Fibroblast of skin of abdomen (primary cell): Measurements from ENCODE around the gene HACD2.
"Not testable (repeated sequence)": the region's sequence is repeated elsewhere in the genome, so short reads cannot be mapped to it uniquely, and the experiment has no call there.

Source experiments
- DNase-seq: peaks from one replicate; pipeline ENCODE4 v3.0.0-alpha.2; 2013

HACD2 gene

DNA sequence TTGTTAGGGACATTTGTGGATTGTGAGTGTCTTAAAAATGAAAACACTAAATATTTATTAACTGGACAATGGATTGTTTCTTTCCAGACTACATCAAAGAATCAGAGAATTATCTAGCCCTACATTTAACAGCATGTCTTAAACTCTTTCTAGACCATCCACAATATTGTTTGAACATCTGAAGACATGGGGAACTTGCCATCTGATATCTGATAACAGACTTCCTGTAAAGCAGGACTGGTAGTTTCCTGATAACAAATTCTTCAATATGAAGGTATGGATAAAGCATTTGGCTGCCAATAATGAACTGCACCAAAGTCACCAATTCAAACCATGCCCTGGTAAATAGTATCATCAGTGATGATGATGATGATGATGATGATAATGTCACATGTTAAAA is 26.2 kb upstream of the HACD2 start:
- no peak for DNase-seq

DNA sequence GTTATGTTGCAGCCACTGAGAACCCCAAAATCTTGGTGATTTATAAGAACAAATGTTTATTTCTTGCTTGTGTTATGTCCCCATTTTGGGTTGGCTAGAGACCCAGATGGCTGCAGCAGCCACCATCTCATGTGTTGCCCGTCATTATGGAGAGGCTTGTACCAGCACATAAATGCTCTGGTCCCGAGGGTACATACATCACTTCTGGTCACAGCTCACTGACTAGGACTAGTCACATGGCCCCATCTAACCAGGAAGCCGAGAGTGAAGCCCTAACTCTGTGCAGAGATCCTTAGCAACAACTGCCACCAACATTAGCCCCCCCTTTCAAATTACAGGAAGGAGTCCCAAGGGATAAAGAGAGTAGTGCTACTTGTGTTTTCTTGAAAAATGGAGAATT is 25.5 kb upstream of the HACD2 start:
- DNase-seq: no peak

DNA sequence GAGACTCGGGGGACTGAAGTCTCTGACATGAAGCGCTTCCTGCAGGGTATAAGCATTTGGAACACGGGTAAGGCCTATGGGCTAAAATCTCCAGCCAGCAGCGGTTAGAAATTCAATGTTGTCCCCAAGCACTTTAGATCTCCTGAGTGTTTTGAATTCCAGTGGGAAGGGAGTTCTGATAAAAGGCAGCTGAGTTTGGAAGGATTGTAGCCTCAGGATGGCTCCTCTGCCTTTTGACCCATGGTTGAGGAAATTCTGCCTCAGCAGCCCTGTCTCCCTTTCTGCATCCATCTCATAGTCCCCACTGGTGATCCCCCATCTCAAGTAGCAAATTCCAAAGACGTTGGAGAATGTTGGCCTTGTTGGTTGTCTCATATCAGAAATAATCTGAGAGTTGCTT is 24.2 kb upstream of the HACD2 start:
- no peak for DNase-seq

DNA sequence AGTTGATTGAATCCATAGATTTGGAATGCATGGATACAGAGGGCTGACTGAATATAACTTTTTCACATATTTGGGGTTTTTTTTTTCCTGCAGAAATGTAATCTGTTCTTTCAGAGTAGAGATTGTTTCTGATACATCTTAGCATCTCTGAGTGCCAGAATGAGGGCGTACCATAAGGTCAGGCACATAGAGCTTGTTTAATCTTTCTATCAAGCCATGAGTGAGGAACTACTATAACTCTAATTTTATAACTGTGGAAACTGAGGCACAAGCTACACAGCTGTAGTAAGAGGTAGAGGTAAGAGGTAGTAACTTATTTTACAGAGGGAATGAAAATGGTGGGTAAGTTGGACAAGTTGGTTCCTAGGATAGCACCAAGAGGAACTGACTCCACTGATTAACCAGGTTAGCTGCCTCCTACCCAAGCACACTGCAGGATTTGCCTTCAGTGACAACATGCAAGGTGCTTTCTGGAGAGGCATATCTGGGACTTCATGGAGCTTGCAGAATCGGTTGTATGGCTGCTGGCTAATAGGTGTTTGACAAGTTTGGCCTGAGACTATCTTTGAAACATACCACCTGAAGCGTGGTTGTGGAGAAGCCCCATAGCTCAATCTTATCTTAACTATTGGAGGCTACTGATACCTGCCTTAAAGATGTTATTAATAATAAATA is 23.5 kb upstream of the HACD2 start:
- DNase-seq: no peak

DNA sequence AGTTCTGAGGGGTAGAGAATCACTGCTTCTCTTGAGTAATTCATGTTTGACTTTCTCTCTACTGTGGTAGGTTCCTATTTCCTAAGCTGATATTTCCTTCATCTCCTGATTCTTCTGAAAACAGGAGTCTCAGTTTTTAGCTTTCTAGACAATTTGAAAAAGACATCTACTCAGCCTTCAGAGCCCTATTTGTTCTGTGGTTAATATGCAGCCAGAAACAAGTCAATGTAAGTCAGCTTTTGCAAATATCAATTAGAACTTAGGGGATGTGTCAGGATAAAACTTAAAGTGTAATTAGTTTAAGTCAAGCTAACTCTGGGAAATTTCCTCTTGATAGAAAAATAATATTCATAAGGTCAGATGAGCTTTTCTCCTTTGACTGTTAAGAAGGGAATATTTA is 21.7 kb upstream of the HACD2 start:
- no peak for DNase-seq

DNA sequence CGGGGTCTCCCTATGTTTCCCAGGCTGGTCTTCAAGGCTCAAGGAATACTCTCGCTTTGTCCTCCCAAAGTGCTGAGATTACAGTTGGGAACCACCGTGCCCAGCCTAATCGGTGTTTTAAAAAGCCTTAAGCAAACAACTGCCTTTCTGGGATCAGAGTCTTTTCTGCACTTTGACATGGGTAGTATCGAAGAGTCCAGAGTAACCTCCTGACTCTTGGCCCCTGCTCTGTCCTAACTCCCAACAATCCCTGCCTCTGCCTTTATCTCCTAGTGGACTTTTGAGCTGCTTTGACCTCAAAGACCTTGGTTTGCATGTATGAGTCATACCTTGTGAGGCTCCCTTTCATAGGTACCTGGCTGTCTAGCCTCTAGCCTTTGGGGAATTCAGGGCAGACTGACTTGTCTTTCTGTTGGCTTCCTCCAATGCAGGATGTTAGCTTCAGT is 21.0 kb upstream of the HACD2 start:
- DNase-seq: peak; percentile 23

DNA sequence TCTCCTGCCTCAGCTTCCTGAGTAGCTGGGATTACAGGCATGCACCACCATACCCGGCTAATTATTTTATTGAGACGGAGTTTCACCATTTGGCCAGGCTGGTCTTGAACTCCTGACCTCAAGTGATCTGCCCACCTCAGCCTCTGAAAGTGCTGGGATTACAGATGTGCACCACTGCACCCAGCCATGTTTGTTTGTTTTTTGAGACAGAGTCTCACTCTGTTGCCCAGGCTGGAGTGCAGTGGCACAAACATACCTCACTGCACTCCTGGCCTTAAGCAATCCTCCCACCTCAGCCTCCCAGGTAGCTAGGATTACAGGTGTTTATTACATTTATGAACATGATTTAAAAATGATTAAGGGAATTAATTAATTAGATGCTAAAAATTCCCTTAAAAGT is 18.3 kb upstream of the HACD2 start:
- DNase-seq: not testable (repeated sequence)

DNA sequence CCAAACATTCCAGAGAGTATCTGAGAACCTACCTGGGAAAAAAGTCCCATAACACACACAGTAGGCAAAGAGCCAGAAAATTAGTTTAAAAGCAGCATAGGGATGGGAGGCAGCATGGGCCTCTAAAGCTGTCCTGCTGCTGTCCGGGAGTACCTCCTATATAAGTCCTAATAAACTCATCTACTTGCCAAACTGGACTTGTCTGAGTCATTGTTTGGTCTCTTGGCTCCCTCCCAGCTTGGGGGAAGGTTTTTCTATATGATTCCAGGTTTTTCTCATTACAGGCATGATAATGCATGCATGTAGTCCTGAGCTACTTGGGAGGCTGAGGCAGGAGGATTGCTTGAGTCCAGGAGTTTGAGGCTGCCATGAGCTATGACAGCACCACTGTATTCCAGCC is 17.5 kb upstream of the HACD2 start:
- peak; percentile 95 for DNase-seq

DNA sequence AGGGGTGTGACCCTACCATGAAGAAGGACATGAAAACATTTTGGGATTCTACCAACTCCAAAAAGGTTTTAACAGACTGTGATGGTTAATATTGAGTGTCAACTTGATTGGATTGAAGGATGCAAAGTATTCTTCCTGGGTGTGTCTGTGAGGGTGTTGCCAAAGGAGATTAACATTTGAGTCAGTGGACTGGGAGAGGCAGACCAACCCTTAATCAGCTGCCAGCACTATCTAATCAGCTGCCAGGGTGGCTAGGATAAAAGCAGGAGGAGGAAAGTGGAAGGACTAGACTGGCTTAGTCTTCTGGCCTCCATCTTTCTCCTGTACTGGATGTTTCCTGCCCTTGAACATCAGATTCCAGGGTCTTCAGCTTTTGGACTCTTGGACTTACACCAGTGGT is 16.0 kb upstream of the HACD2 start:
- DNase-seq: not testable (repeated sequence)

DNA sequence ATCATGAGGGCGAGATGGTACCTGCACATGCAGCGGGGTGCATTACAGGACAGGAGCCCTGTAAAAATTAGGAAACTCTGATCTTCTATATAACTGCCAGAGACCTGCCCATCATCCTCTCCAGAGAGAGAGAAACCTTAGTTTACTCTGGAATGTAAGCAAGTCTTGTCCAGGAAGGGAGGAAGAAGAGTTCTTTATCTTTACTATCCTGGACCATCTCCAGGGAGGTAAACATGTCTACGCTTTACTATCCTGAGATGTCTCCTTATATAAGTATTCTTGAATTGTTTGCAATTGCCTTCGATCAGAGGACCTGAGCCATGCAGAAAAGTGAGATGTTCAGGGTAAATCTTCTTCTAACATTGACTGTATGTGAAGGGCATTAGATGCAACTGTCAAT is 12.7 kb upstream of the HACD2 start:
- no peak for DNase-seq

DNA sequence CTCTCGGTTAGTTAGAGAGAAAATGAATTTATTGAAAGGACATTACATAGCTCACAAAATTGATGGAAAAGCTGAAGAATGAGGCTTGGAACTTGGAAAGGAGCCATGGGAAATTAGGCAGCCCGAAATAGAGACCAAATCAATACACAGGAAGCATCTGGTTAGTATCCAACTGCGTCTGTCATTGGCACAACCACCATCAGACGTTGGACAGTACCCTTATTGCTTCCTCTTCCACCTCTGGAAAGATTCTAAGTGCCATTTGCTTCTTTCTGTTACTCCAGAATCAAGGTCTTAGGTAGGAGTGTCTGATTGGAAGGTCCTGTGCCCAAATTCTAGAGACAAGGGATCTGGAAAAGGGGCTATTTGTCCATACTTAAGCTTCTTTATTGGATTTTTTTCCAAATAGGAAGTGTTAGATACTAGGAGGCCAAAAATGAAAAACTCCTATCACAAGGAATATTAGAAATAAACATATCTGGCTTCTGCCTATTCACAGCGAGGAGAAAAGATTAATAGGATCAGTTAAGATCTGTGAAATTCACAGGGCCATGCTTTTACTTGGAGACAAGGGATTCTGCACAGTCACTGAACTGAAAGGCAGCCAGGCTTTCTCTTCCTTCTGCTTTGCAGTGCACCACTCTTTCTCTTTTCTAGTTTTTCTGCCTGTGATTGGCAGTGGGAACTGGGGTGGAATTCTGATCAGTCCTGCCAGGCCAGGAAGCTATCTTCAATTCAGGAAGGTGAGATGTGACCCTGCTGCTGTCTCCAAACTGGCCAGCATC is 10.7 kb upstream of the HACD2 start:
- no peak for DNase-seq

DNA sequence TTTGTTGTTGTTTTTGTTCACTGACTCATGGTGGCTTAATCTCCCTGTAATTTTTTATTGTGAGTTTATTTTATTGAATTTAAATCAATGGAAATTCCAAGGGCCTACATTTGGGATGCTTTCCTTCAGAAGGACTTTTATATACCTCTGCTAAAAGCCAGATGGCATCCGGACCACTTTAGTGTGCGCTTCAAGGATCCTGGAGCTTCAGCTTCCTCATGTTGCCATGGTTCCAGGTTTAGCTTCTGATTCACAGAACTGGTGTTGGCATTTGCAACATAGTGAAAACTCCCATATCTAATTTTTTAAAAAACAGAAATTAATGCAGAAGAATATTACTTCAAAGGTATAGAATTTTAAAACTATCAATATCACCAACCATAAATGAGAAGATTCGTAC is 8.5 kb upstream of the HACD2 start:
- DNase-seq: no peak

DNA sequence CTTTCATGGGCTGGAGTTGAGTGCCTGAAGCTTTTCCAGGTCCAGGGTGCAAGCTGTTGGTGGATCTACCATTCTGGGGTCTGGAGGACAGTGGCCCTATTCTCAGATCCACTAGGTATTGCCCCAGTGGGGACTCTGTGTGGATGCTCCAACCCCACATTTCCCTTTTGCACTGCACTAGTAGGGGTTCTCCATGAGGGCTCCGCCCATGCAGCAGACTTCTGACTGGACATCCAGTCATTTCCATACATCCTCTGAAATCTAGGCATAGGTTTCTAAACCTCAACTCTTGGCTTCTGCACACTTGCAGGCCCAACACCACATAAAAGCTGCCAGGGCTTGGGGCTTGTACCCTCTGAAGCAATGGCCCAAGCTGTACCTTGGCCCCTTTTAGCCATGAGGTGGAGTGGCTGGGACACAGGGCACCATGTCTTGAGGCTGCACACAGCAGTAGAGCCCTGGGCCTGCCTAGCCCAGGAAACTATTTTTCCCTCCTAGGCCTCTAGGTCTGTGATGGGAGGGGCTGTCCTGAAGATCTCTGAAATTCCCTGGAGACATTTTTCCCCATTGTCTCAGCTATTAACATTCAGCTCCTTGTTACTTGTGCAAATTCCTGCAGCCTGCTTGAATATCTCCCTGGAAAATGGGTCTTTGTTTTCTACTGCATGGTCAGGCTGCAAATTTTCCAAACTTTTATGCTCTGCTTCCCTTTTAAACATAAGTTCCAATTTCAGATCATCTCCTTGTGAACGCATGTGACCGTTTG is 6.0 kb upstream of the HACD2 start:
- DNase-seq: no peak

DNA sequence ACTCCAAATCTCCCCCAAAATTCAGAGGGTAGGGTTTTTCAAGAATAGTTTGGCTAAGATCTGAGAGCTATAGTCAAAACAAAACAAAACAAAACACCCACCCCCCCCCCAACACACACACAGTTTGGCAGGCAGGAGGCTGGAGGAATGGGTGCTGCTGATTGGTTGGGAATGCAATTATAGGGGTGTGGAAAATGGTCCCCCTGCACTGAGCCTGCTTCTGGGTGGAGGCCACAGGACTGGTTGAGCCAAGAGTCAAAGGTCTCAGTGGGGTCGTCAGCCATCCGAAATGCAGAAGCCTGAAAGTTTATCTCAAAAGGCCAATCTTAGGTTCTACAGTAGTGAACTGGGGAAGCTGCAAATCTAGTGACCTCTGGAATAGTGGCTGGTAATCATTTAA is 2.5 kb upstream of the HACD2 start:
- DNase-seq: no peak

DNA sequence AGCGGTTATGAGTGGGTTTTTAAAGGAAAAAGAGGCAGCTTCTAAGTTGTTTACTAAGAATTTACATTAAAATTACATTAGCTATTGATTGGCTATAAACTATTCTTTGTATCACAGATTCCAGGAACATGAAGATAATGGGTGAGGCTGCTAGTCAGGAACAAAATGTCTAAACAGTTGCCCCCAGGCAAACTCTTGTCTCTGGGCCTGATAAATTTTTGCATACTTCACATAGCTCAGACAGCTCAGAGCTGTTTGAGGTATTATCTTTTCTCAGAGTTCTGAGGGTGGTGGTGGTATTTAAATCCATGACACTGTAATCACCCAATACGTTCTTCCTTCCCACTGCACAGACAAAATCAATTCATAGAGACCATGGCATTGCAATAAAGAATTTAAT is 2.1 kb upstream of the HACD2 start:
- peak; percentile 52 for DNase-seq

DNA sequence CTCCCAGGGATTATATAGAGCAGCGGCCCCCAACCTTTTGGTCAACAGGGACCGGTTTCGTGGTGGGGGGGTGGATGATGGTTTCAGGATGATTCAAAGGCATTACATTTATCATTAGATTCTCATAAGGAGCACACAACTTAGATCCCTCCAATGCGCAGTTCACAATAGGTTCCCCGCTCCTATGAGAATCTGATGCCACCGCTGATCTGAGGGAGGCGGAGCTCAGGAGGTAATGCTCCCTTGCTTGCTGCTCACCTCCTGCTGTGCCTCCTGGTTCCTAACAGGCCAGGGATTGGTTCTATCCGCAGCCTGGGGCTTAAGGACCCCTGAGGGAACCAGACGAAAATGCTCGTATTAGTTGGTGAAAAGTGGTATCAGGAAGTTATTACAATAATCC is 1.3 kb upstream of the HACD2 start:
- peak; percentile 51 for DNase-seq

DNA sequence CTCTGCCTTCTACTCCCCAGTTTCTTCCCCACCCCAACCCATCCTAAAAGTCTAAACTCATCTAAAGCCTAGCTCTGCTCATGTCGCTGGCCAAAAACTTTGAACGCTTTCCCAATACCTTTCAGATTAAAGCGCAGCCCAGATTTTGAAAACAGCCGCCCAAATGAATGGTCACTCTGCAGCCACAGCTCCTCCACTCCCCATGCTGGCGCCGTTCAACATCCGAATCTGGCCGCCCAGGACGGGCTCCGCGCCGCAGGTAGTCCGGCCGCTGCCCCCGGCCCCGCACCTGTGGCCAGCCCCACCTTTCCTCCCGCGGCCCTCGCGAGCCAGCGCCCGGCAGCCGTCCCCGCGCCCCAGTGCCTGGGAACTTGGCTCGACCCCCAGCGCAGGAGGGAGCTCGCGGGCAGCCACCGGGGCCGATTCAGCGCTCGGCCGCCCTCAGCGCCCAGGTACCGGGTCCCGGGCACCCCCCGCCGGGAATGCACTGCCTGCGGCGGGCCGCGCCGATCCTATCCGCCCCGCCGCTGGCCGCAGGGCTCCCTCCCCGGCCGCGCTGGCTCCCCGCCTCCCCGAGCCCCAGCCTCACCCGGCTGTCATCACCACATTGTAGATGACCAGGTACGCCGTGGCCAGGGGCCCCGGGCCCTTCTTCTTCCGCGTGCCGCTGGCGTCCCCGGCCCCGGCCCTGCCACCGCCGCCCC is 417 bp downstream of the HACD2 start:
- no peak for DNase-seq

DNA sequence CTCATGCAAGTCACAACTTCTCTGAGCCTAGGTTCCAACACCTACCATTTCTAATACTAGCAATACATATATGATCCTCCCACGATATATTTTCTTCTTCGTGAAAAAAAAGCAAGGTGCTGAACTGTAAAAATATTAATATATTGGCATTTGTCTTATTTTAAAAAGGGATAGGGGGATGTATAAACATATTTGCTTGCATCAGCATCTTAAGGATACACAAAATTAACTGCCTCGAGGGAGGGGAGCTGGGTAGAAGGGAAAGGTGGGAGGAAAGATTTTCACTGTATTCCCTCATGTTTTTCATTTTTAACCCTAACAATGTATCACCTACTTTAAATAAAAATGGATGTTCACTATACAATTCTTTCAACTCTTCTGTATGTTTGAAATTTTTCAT is 1.3 kb downstream of the HACD2 start:
- no peak for DNase-seq

DNA sequence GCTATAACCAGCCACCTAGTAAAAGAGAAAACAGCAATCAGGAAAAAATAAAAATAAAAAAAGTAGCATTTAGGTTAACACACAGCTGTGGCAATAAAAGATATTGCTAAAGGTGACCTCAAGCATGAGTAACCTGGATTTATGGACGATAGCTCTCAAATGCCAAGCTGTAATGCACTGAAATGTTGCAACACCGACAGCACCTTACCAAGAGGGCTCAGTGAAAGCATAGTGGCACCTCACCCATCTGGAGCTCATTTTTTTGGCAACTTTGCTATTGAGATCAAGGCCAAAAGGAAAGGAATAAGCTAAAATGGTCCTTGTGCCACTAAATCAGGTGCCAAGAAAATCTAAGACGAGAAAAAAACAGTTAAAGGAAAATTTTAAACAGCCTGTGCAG is 2.5 kb downstream of the HACD2 start:
- no peak for DNase-seq

DNA sequence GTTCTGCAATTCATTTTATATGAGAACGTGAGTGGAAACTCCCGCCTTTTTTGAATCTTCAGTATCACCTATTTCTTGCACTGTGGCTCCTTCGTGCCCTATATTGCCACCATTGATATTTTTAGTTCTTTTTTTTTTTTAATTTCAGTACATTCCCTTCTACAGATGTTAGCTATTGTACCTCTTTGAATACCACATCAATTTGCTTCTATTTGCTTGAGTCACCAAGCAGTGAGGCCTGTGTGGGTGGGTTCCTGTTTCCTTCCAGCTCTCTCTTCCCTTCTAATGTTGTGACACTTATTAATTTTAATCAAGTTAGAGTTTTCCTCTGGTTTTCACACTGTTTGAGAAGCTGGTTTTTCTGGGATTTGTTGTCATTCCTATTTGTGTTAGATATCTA is 8.7 kb downstream of the HACD2 start:
- peak; percentile 22 for DNase-seq

DNA sequence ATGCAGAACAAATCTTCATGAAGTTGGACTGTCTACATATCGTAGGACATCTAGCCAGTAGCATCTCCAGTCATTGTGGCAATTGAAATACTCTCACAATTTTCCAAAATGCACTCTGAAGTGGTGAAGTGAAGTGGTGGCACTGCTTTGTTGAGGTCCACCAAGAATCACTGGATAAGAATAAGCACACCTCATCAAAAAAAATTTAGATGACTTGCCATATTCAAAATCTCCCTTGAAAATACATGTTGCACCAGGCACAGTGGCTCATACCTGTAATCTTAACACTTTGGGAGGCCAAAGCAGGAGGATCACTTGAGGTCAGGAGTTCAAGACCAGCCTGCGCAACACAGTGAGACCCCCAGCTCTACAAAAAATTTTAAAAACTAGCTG is 12.9 kb downstream of the HACD2 start:
- no peak for DNase-seq

DNA sequence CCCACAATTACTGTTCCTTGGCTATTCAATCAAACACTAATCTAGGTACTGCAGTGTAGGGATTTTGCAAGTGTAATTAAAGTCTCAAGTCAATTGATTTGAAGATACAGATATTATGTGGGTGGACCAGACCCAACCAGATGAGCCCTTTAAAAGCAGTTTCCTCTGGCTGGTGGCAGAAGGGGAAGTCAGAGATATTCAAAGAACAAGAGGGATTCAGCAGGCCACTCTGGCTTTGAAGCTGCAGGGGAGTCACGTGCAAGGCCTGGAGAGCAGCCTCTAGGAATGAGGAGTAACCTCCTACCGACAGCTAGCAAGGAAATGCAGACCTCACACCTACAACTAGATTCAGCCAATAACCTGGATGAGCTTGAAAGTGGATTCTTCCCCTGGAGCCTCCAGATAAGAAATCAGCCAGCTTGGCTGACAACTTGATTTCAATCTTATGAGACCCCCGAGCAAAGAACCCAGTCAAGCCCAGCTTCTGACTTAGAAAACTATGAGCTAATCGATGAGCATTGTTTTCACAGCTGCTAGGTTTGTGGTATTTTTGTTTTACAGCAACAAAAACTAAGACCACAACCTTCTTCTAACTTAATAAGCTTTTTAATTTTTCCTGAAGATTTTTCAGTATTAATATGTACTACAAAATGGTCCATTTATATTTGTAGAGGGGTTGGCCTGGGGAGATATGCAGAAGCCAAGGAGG is 13.4 kb downstream of the HACD2 start:
- no peak for DNase-seq
